Cardiac septum (tissue), 1 donor: Measurements from ENCODE around the gene GPBP1. TPM values are rescaled to one million over a fixed set of nuclear protein-coding genes. Genes with fewer than 3 reads are reported as not detected.
"Not testable (repeated sequence)": the region's sequence is repeated elsewhere in the genome, so short reads cannot be mapped to it uniquely, and the experiment has no call there.

ENCODE experiments used
- DNase-seq: peaks from one replicate; pipeline ENCODE4 v3.0.0-alpha.2; 2020; ENCODE audit warnings: low spot score
- intact Hi-C: fragments of 100-400 bp; cut with DNase I; formaldehyde crosslinking; loops from one replicate; pipeline ENCODE4 v1.14.0; 2022
- total RNA-seq: library from RNA; stranded (reverse); fragmentation: NEBNext Ultra II Directional; extraction: Animal tissue kit (Norgen Biotek cat#: 25700); gene quantifications from one replicate; pipeline ENCODE4 v1.2.1, GENCODE V29; 2021
- donor health status: DM: no; HTN: no; CAD: no.

Gene GPBP1
- total RNA-seq, 1 donor from 2014 or later: 49.0 TPM

DNA sequence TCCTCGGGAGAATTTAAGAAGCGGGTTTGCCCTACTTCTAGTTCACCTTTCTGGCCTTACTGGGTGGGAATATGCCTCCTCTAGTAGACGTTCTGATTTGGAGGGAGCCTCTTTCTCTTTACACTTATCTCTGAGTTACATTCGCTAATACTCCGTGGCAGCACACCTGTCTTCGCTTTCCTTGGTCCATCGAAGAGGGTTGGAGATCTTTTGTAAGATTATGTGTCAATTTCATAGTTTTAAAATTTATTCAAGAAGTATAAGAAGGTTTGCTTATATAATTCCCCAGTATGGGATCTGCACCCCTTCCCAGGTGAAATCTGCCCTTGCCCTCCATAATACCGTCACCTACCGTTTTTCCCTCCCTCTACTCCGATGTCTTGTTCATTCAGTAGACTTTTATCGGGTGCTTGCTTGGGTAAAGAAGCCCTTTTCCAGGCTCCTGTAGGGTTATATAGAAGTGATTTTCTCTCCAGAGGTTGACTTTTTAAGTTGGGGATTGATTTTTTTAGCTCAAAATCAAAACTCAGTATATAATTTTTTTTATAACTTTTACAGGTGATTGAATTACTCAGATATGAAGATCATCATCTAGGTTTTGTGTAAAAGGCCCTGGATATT, 1.1 kb downstream of the GPBP1 start:
- DNase-seq: no peak
- intact Hi-C loops: loop anchor here (1.0 to 10.0 kb wide), 3 partner anchors 266 to 2000 kb away; partner anchors contain the start of genes CDC20B, IL6ST and SETD9

GRCh38 chr5:57175551-57176309, 1.9 kb downstream of the GPBP1 start:
- intact Hi-C loops: loop anchor here (10.0 kb wide), 2 partner anchors 1181 to 2001 kb away; partner anchors contain the start of genes CDC20B and IL6ST
- no peak for DNase-seq

- DNase-seq: no peak
- intact Hi-C loops: loop anchor here (10.0 kb wide), 2 partner anchors 1182 to 2002 kb away; partner anchors contain the start of genes CDC20B and IL6ST
Observed at GRCh38 chr5:57176350-57176857, 2.5 kb downstream of the GPBP1 start.

DNA sequence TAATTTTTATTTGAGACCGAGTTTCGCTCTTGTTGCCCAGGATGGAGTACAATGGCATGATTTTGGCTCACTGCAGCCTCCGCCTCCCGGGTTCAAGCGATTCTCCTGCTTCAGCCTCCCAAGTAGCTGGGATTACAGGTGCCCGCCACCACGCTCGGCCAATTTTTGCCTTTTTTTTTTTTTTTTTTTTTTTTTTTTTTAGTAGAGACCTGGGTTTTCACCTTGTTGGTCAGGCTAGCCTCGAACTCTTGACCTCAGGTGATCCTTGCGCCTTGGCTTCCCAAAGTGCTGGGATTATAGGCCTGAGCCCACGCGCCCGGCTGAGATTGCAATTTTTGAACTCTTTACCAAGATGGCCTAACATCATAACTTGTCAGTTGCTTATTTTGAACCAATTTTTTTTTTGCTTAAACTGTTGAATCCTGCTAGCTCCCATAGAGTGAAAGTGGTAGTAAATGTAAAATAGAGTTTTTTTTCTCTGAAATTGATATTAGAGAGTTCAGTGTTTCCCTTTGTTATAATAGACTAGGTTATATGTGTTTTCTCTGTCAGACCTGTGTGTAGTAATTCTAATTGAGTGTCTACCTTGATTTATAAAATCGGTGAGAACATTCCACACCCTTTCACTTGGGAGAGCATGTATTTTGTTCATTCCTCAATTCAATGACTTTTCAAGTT, 3.8 kb downstream of the GPBP1 start:
- intact Hi-C loops: loop anchor here (10.0 kb wide), 2 partner anchors 1183 to 2003 kb away; partner anchors contain the start of genes CDC20B and IL6ST
- no peak for DNase-seq

- DNase-seq: not testable (repeated sequence)
- intact Hi-C loops: loop anchor here (10.0 kb wide), 2 partner anchors 1183 to 2003 kb away; partner anchors contain the start of genes CDC20B and IL6ST
Observed at GRCh38 chr5:57178238-57178637, 4.4 kb downstream of the GPBP1 start.

DNA sequence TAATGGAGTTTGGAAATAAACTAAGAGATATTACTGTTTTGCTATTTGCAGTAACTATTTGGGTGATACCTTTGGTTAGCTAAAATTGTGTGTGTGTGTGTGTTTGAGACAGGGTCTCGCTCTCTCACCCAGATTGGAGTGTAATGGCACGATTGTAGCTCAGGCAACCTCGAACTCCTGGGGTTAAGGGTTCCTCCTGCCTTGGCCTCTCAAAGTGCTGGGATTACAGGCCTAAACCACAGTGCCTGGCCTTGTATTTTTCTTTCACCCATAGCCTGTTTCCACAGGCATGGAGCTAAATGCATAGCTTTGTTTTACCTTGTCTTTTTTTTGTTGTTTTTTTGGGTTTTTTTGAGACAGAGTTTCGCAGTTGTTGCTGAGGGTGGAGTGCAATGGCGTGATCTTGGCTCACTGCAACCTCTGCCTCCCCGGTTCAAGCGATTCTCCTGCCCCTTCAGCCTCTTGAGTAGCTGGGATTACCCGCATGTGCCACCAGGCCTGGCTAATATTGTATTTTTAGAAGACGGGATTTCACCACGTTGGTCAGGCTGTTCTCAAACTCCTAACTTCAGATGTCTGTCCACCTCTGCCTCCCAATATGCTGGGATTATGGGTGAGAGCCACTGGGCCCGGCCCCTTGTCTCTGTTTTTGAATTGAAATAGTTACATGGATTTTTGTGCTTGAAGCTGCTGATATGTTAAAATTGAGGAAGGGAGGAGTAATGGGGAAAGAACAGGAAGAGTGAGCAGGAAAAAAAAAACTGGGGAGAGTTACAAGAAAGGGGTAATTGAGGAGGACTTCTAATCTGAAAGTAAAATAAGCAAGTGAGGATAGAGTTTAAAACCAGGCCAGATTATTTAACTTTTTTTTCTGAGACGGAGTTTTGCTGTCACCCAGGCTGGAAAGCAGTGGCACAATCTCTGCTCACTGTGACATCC, 5.7 kb downstream of the GPBP1 start:
- intact Hi-C loops: loop anchor here (10.0 kb wide), 2 partner anchors 1185 to 2005 kb away; partner anchors contain the start of genes CDC20B and IL6ST
- no peak for DNase-seq

DNA sequence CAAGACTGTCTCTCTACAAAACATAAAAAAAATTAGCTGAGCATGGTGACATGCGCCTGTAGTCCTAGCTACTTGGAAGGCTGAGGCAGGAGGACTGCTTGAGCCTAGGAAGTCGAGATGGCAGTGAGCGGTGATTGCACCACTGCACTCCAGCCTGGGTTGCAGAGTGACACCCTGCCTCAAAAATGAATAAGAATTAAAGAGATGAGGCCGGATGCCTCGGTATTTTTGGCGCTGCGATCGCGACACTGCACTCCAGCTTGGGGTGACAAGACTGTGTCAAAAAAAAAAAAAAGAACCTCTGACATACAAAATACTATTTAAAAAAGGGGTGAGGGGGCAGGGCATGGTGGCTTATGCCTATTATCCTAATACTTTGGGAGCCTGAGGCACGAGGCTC, 7.3 kb downstream of the GPBP1 start:
- DNase-seq: no peak
- intact Hi-C loops: no loop called here

- DNase-seq: no peak
- intact Hi-C loops: no loop called here
Observed at GRCh38 chr5:57184322-57184721, 10.5 kb downstream of the GPBP1 start.

DNA sequence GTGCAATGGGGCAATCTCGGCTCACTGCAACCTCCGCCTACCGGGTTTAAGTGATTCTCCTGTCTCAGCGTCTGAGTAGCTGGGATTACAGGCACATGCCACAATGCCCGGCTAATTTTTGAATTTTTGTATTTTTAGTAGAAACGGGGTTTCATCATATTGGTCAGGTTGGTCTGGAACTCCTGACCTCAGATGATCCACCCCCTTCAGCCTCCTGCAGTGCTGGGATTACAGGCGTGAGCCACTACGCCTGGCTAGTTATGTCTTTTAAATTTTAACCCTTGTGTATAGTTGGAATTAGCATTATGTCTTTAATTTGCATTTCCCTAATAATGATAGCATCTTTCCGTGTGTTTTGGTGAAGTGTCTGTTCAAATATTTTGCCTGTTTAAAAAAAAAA, 11.5 kb downstream of the GPBP1 start:
- intact Hi-C loops: no loop called here
- no peak for DNase-seq

DNA sequence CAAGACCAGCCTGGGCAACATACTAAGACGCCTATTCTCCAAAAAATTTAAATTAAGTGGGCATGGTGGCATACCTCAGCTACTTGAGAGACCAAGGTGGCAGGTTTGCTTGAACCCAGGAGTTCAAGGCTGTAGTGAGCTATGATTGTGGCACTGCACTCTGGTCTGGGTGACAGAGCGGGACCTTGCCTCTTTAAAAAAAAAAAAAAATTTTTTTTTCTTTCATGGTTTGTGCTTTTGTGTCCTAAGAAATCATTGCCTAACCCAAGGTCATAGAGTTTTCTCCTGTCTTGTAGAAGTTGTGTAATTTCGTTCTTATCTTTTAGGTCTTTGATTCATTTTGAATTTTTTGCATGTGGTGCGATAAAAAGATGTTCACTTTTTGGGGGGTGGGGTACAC, 12.3 kb downstream of the GPBP1 start:
- intact Hi-C loops: no loop called here
- DNase-seq: no peak

- intact Hi-C loops: not testable (repeated sequence)
Observed at GRCh38 chr5:57187977-57188376, 14.1 kb downstream of the GPBP1 start.

DNA sequence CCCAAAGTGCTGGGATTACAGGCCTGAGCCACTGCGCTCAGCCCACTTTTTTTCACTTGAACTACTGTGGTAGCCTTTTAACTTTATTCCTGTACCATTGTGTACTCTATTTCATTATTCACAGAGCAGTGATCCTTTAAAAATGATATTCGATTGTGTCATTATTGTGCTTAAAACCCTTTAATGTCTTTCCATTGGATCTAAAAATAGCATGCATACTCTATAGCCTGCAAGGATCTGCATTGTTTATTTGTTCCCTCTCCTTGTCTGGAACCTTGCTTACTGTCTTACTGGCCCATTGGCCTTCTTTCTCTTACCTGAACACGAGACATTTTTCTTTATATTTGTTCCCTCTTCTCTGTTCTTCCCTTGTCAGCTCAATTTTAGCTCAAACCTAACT, 15.7 kb downstream of the GPBP1 start:
- intact Hi-C loops: no loop called here
- DNase-seq: no peak

More at GRCh38 chr5:57187977-57188376, 14.1 kb downstream of the GPBP1 start:
- not testable (repeated sequence) for DNase-seq

DNA sequence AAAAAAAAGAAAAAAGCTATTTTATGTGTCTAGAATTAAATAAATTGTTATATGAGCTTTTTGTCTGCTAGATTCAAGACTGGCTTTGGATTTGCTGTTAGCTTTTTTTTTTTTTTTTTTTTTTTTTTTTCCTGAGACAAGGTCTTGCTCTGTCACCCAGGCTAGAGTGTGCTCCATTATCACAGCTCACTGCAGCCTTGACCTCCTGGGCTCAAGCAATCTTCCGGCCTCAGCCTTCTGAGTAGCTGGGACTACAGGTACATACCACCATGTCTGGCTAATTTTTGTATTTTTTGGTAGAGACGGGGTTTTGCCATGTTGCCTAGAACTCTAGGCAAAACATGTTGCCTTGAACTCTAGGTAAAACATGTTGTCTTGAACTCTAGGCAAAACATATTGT, 16.7 kb downstream of the GPBP1 start:
- no peak for DNase-seq
- intact Hi-C loops: no loop called here

DNA sequence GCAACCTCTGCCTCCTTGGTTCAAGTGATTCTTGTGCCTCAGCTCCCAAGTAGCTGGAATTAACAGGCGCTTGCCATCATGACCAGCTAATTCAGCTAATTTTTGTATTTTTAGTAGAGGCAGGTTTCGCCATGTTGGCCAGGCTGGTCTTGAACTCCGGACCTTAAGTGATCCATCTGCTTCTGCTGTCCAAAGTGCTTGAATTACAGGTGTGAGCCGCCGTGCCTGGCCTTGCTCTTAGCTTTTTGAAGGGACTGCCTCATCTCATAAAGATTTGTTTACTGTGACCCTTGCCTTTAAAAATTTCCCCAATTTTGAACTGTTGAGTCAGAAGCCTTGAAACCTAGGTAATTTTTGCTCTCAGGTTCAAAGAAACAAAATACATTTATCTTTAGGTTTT, 17.3 kb downstream of the GPBP1 start:
- intact Hi-C loops: no loop called here
- no peak for DNase-seq

DNA sequence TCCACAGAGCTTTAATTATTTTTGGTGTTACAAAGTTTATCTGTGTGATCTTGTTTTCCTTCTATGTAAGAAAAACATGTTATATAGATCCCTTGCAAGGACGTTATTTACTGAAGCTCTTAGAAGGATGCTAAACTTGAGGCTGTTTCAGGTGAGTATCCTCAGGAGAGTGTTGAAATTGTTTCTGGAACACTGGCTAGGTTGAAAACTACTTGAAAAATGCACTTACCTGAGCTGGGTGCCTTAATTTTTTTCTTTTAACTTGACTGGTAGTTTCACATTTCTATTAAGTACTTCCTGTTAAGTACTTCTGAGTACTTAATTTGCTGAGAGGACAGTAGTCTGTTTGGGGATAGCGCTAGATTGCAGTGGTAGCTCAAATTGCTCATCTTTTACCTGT, 18.1 kb downstream of the GPBP1 start:
- DNase-seq: no peak
- intact Hi-C loops: no loop called here

GRCh38 chr5:57192832-57193231, 19.0 kb downstream of the GPBP1 start:
- intact Hi-C loops, DNase-seq: not testable (repeated sequence)

DNA sequence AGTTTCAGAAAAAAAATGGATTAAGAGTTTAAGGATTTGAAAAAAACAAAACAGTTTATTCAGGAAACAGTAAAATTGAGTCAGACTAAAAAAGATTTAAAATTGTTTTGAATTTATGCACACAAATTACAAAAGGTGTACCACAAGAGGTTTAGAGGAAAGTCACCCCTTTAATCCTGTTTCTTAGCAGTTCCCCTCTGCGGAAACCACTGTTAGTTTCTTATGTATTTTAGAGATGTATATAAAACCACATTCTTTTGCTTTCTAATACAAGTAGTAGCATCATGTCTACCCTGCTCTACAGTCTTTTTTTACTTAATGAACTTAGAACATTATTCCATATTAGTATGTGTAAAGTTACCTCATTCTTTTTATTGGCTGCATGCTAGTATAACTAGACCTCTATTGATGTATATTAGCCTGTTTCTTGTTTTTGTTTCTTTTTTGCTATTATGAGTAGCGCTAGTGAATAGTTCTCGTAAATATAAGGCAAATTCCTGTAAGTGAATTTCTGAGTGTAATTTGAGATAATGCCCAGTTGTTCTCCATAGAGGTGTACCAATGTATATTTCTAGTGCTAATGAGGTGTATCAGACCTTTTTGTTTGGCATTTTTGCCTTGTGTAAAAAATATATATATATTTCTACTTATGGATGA, 20.0 kb downstream of the GPBP1 start:
- no peak for DNase-seq
- intact Hi-C loops: no loop called here

GRCh38 chr5:57194653-57195052, 20.8 kb downstream of the GPBP1 start:
- intact Hi-C loops: no loop called here
- DNase-seq: no peak
